ENCODE measurements around the gene FAM53A.
"Not testable (repeated sequence)": the region's sequence is repeated elsewhere in the genome, so short reads cannot be mapped to it uniquely, and the experiment has no call there.

FAM53A gene

DNA sequence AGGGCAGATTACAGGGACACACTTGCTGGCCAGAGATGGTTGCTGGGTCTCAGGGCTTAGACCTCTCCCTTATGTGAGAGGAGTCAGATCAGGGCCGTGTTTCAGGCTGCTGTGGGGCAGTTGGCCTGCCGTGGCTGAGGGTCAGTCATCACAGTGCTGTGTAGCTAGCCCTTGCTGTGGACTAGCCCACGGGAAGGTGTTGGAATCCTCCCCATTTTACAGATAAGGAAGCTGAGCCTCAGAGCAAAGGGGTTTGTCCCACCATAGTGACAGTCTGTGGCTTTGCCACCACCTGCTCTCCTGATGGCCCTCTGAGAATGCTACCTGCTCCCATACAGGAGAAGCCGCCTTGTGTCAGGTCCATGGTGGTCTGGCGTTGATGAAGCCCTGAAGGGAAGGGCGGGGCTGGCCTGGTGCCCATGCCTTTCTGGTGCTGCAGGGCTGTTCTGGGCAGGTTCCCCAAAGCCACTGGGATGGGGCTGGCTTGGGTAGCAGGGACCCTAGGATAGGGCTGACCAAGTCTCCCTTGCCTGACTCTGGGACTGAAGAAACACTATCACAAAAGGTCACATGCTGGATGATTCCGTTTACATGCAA is 2.4 kb upstream of the FAM53A start:
- DNase-seq (ENCODE audit: low read depth), result no peak

DNA sequence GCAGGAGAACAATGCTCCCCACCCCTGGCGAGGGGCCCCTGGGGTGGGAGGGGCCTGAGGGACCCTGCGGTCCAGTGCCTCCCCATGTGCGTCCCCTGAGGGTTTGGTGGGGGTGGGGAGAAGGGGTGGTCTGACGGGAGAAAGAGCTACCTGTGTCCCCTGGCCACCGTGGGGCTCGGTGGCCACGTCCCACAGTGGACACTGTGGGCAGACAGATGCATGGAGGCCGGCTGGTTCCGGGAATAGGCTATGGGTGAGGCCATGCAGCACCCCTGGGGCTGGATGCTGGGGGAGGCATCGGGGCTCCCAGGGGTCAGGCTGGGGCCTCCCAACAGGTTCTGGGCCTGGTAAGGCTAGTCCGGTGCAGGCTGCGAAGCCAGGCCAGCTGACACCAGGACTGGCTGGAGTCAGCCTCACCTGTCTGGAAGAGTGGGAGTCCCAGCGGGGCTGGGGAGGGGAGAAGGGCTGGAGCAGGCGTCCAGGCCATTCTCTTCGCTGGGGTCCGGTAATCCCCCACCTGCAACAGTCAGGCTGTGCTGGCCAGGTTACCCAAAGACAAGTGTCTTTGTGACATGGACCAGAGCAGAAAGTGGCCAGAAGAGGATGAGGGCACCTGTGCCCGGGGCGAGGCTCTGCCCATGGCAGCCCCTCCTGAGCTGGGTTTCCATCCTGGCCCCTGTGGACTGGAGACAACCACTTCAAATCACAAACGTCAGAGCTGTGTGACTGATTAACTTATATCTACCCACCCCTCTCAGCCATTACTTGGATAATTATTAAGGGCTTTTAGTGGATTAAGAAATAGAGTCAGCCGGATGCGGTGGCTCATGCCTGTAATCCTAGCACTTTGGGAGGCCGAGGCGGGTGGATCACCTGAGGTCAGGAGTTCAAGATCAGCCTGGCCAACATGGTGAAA is 1.4 kb upstream of the FAM53A start:
- DNase-seq (ENCODE audit: low read depth), result no peak

DNA sequence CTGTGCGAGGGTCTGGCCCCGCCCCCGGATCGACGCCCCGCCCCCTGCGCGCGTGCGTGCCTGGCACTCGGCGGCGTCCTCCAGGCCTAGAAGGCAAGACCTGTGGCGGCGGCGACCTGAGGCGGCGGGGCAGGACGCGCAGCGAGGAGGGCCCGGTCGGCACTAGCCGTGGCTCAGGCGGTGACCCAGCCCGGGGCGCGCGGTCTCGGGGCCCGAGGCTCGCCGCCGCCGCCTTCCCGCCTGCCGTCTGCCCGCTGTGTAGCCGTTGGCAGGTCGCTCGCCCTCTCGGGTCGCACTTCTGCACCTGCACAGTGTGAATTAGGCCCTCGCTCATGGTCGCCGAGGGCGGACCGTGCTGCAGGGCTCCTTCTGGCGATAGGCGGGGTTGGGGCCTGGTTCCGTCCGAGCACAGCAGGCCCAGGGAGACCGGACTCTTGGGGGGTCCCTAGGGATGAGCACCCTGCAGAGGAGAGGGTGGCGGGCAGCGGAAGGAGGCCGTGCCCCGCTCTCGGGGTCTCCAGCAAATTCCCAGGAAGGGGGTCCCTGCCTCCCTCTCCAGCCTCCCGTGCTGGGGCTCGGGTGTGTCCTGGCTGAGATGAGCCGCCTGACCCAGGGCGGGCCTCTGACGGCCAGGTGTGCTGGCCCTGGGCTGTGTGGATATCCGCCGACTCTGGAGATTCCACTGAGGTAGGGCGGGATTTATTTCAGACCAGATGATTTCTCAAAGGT is 557 bp upstream of the FAM53A start:
- DNase-seq (ENCODE audit: low read depth), result peak; percentile 95

DNA sequence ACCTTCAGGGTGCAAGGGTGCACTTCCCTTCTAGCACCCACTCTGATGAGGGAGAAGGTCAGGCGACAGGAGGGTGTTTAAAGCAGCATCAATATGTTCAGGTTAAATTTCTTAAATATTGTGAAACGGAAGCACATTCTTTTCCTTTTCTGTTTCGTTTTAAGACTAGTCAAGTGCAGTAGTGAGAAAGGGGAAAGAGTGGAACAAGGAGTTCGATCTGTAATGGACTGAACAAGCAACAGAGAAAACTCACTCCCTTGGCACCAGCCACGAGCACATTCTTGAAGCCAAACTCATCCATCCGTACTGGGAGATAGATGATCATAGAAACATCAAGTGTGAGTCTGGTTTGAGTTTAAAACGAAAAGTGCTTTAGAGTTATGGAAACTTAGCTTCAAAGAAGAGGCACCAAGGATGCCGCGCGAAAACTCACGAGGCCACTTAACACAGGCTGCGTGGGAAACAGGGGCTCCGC is 815 bp downstream of the FAM53A start:
- no peak for DNase-seq (ENCODE audit: low read depth)

DNA sequence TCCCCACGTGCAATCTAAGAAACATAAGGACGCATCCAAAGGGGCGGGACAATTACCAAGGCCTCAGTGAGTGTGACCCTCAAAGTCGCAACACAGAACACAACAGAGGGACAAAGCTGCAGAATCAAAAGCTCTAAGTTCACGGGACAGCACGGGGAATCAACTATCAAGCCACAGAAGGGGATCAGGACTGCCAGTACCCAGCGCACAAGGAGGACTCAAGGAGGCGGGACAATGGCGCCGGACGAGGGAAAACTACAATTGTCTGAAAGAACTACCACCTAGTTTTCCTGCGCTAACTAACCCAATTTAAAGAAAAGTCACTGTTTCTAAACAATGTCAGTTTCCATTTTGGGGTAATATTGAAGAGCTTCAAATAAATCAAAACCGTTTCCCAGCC is 1.3 kb downstream of the FAM53A start:
- DNase-seq (ENCODE audit: low read depth), result no peak

DNA sequence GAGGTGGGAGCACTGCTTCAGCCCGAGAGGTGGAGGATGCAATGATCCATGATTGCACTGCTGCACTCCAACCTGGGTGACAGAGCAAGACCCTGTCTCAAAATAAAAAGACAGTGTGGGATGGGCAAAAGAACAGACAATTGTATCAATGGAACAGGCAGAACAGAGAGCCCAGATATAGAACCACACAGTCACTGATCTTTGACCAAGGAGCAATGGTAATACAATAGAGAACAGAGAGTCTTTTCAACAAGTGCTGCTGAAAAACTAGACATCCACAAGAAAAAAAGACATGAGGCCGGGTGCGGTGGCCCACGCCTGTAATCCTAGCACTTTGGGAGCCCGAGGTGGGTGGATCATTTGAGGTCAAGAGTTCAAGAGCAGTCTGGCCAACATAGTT is 5.9 kb downstream of the FAM53A start:
- DNase-seq (ENCODE audit: low read depth), result no peak

DNA sequence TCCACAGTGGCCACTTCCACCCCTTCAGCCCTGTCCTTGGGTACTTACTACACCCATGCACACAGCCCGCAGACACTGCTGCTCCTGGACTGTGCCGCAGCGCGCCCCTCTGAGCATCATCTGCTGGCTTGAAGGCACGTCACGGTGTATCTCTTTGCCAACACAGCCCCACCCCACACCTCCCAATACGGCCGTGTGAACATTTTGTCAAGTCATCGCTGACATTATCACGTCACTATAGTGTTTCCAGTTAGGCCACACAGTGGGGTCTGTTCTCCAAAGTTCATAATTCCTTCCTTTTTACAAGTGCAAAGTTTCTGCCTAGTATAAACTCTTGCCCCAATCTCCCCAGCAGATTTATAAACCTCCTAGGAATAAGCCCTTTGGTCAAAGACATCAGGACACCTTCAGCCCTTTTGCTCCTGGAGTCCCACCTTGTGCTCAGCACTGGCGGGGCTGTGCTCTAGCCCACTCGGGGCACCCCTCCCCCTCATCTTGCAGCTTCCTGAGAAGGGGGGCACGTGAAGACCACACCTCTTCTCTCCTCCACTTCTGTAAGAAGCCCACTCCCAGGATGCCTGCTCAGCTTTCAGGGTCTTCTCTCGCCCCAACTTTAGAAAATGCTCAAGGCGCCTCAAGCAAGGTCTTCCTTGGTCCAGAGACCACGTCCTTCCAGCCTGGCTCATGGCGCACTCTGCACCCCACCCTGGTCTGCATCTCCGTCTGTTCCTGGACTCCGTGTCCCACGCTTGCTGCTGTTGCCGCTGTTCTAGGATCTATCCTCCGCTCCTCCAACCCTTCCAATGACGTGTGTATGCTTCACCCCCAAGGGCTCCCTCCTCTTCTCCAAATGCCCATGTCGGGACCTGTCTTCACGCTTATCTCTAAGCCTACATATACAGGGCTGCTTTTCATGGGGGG is 7.2 kb downstream of the FAM53A start:
- no peak for DNase-seq (ENCODE audit: low read depth)

DNA sequence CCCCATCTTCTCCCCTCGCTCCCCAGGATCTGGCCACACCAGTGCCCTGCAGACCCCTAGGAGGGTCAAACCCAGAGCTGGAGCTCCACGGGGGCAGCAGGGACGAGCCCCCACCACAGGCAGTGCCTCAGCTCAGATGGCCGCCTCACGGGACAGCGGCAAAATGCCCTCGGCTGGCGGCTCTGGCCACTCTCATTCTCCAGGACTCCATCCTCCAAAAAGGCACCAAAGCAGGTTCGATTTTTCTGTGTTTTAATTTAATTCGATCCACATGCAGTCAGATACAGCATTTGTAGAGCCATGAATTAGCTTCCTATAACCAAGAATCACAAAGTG is 8.3 kb downstream of the FAM53A start:
- DNase-seq (ENCODE audit: low read depth), result no peak

DNA sequence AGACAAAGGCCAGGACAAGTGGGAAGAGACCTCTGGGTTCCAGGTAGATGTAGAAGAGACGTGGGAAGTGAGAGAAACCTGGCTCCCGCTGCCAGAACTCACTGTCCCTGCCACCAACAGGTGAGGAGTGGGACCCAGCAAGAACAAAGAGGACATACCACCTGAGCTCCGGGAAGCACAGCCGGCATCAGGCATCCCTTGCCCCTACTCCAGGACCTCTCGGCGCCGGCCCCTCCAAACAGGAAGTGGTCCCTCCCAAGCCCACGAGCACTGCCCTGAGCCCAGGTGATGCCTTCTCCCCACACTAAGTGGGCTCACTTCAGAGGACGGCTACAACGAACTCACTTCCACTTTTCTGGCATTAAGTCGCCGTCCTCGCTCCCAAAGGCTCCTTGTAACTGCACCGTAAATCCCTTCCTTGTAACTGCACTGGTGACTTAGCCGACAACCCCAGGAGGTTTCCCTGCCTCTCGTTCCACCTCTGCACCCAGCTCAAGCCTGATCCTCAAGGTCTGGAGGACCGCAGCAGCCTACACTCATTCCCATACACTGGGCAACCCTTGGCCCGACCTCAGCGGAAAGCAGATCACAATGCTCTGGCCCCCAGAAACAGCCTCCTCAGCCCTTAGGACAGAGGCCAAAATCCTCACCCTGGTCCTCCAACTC is 8.8 kb downstream of the FAM53A start:
- no peak for DNase-seq (ENCODE audit: low read depth)

DNA sequence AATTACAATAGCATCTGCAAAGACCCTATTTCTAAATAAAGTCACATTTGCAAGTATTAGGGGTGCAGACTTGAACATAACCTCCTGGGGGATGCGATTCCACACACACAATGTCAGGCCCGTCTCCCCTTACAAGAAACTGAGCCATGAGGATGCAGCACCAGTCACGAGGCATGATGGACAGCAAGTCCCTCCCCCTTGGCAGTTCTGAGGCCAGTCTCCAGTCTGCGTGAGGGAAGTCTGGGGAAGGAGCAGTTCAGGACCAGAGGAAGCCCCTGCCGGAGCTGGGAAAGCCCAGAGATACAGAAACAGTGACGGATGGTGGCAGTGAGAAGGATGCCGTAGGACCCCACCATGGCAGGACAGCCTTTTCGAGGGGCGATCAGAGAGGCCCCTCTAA is 9.4 kb downstream of the FAM53A start:
- DNase-seq (ENCODE audit: low read depth), result no peak

DNA sequence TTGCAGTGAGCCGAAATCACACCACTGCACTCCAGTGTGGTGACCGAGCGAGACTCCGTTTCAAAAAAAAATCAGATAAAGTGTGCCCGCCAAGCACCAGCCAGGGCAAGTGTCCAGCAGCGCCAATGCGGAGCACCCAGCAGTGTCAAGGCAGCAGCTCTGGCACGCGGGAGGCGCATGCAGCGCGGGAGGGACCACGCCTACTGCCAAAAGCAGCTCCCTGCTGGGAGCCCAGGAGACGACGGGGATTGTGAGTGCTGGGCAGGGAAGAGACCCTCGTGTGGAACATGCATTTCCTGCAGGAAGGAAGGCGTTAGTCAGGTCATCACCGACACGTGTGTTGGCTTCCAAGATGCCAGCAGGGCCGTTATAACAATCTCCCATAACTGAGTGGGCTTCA is 10.4 kb downstream of the FAM53A start:
- DNase-seq (ENCODE audit: low read depth), result no peak

DNA sequence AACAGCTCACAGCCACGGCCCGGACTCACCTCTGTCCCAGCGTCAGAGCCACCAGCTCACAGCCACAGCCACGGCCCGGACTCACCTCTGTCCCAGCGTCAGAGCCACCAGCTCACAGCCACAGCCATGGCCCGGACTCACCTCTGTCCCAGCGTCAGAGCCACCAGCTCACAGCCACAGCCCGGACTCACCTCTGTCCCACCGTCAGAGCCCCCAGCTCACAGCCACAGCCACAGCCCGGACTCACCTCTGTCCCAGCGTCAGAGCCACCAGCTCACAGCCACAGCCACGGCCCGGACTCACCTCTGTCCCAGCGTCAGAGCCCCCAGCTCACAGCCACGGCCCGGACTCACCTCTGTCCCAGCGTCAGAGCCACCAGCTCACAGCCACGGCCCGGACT is 13.1 kb downstream of the FAM53A start:
- not testable (repeated sequence) for DNase-seq (ENCODE audit: low read depth)

DNA sequence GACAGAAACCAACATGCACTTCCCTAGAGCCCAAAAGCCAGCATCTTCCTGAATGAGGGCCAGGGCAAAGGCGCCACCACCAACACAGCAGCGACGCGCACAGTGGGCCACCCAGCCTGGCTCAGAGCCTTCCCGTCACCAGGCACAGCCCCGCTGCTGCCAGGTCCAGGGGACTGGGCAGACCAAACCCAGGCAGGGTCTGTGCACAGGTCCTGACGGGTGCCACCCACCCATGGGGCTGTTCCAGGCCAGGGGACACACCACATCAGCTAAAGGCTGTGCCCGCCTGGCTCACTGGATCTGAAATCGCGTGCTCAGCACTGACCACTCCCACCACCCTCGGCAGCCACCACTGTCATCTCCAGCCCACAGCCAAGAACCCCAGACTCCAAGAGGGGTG is 13.8 kb downstream of the FAM53A start:
- DNase-seq (ENCODE audit: low read depth), result no peak

DNA sequence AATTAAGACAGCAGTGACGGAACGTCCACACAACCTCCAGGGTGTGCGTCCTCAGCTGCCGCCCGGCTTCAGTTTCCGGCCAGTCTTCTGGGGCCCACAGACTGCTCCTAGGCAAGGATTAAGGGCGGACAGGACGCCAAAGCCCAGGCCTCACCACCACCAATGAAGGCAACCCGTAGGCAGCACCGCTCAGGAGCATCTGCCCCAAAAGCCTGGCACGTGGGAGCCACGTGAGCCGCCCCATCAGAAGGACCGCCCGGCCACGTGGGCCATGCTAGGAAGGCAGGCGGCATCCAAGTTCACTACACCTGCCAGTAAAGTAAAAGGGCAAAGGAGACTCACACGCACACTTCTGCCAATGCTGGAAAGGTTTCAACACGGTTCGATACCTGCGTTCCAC is 14.3 kb downstream of the FAM53A start:
- DNase-seq (ENCODE audit: low read depth), result no peak

DNA sequence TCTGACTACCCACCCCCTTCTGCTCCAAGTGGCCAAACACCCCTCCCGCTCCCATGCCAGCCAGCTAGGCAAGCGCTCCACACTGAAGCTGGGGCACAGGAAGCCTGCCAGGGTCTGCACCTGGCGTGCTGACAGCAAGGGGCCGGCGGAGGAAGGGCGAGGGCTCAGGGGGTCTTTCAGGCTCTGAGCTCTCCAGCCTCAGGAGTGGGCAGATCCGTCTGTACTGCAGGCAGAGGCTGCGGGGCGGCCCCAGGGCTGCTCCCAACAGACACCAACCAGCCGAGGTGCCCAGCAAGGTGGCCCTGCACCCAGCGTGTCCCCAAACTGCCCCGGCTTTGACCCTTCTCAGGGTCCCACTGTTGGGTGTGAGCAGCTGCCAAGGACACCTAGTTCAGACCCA is 14.8 kb downstream of the FAM53A start:
- no peak for DNase-seq (ENCODE audit: low read depth)

DNA sequence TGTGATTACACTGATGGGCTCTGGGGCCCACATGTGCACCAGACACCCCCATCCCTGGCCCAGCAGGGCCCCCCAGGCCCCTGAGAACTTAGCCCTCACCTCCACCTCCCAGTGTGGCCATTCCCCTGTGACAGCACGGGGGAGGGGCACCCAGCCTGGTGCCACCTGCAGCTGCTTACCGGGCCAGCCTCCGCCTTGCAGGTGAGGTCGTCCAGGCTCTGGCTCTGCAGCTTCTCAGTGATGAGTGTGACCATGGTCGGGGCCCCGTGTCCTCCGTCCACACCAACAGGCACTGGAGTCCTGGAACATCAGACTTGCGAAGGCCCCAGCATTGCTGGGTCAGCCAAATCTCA is 15.6 kb downstream of the FAM53A start:
- DNase-seq (ENCODE audit: low read depth), result no peak

DNA sequence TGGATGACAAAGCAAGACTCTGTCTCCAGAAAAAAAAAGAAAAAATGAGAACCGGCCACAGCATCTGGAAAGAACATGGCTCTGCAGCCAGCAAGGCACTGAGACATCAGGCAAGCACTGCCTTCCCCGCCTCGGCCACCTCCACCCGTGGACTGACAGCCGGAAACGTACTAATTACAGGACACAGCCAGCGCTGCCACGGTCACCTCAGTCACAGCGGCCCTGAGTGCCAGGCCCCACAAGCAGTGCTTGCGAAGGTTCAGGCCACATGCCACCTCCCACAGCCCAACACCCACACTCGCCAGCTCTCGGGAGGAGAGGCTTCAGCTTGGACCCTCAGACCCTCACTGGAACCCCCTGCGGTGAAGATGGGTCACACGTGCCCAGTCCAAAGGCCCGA is 16.8 kb downstream of the FAM53A start:
- no peak for DNase-seq (ENCODE audit: low read depth)

DNA sequence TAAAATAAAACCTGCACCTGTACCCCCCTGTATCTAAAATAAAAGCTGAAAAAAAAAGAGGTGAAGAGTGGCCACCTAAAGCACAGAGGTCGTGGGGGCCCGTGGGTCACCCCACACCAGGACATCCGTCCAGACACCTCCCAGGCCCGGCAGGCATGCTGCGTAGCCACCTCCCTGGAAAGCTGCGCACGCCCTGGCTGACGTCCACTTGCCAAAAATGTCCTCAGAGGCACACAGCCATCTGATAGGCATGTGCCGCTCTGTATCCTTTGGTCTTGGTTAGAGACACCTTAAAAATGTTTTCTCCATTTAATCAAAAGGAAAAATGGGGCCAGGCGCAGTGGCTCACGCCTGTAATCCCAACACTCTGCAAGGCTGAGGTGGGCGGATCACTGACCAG is 17.7 kb downstream of the FAM53A start:
- DNase-seq (ENCODE audit: low read depth), result no peak

DNA sequence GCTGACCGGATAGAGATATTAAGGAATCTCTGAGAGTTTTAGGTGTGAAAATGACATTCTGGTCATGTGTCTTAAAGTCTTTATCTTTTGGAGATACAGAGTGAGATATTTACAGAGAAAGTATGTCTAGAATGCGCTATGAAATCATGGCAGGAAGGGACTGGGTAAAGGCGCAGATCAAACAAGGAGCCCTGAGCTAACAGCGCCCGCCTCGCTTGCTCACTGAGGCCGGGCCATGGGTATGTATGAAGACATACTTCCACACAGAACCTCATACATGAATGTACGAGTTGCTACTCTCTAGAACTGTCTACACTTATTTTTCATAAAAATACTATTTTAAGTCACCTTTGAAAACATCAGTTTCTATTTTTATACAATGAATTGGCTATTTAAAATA is 20.0 kb downstream of the FAM53A start:
- DNase-seq (ENCODE audit: low read depth), result no peak

DNA sequence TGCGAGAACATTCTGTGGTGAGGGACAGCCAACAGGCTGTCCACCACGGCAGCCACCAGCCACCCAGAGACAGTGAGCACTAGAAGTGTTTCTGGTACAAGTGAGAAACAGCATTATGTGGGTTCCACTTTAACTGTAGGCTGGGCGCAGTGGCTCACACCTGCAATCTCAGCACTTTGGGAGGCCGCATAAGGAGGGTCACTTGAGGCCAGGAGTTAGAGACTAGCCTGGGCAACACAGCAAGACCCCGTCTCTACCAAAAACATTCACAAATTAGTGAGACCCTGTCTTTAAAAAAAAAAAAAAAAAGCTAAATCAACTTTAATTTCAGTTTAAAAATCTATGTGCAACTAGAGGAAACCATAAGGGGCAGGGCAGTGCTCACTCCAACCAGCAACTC is 20.6 kb downstream of the FAM53A start:
- DNase-seq (ENCODE audit: low read depth), result no peak

DNA sequence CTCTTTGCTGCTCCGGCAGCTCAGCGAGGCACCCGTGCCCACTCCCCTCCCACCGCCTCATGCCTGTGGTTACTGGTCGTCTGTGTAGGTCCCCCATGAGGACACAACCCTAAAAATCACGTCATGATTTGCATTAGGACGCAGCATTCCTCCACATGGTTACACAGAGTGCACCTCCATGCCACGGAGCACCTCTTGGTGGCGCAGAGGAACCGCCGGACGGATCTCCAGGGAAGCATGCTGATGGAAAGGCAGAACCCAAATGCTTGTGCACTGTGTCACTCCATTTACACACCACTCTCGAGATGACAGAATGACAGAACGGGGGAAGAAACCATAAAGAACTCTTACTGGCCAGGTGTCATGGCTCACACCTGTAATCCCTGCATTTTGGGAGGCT is 22.4 kb downstream of the FAM53A start:
- no peak for DNase-seq (ENCODE audit: low read depth)
